Neuronal stem cell (in vitro differentiated cells): ENCODE data around the gene TMEM132D.
A peak's percentile ranks its signal among the peaks of the same experiment; 100 is the strongest.

Experiments used
- DNase-seq: peaks from one replicate; pipeline ENCODE4 v3.0.0-alpha.2; 2013; ENCODE audit warnings: low spot score
- H2AFZ ChIP-seq: one replicate; pipeline ENCODE4 v1.6.1; 2013; ENCODE audit warnings: mild to moderate bottlenecking, low read length, inconsistent platforms
- H2AK5ac ChIP-seq: 2 replicates; pipeline ENCODE4 v1.6.1; 2013; ENCODE audit warnings: low read depth, mild to moderate bottlenecking, inconsistent platforms, low read length, moderate library complexity, mixed read lengths
- H2BK120ac ChIP-seq: 2 replicates; pipeline ENCODE4 v1.6.1; 2013; ENCODE audit warnings: low read depth, mild to moderate bottlenecking, inconsistent platforms, low read length, moderate library complexity, mixed read lengths
- H2BK12ac ChIP-seq: one replicate; pipeline ENCODE4 v1.6.1; 2013; ENCODE audit warnings: low read length, inconsistent platforms
- H2BK15ac ChIP-seq: 2 replicates; pipeline ENCODE4 v1.6.1; 2013; ENCODE audit warnings: mild to moderate bottlenecking, low read length, inconsistent platforms, mixed read lengths
- H2BK5ac ChIP-seq: one replicate; pipeline ENCODE4 v1.6.1; 2013; ENCODE audit warnings: inconsistent platforms, mild to moderate bottlenecking, low read length, moderate library complexity
- H3K14ac ChIP-seq: one replicate; pipeline ENCODE4 v1.6.1; 2013; ENCODE audit warnings: low read length, inconsistent platforms
- H3K18ac ChIP-seq: 2 replicates; pipeline ENCODE4 v1.6.1; 2013; ENCODE audit warnings: low read length, inconsistent platforms
- H3K23ac ChIP-seq: 2 replicates; pipeline ENCODE4 v1.6.1; 2013; ENCODE audit warnings: low read depth, mild to moderate bottlenecking, mixed read lengths, low read length, inconsistent platforms; ENCODE audit not compliant: poor library complexity
- H3K27ac ChIP-seq: replicated peaks from 3 replicates; pipeline ENCODE4 v1.5.1; 2013; ENCODE audit warnings: low read length, inconsistent platforms
- H3K27me3 ChIP-seq, 3 experiments: 2 replicates each; pipeline ENCODE4 v1.6.1; 2013; ENCODE audit warnings: low read length in 3 of 3, mild to moderate bottlenecking in 2 of 3, inconsistent platforms in 1 of 3, low read depth in 1 of 3, mixed read lengths in 1 of 3, moderate library complexity in 1 of 3; ENCODE audit not compliant: control insufficient read depth in 3 of 3, insufficient read depth in 3 of 3
- H3K36me3 ChIP-seq, 2 donors: replicated peaks in 1 of 2; 2 replicates each; pipeline ENCODE4 v1.6.1; 2013; ENCODE audit warnings: low read length in 2 of 2; ENCODE audit not compliant: control insufficient read depth in 2 of 2, insufficient read depth in 2 of 2
- H3K4ac ChIP-seq: 2 replicates; pipeline ENCODE4 v1.6.1; 2013; ENCODE audit warnings: inconsistent platforms, mild to moderate bottlenecking, low read length, moderate library complexity
- H3K4me1 ChIP-seq, 2 donors: 1 replicate in 1 of 2; 2 replicates in 1 of 2; pipeline ENCODE4 v1.6.1; 2013; ENCODE audit warnings: low read length in 2 of 2, low read depth in 1 of 2; ENCODE audit not compliant: control insufficient read depth in 2 of 2, insufficient read depth in 1 of 2
- H3K4me2 ChIP-seq: one replicate; pipeline ENCODE4 v1.6.1; 2013; ENCODE audit warnings: mild to moderate bottlenecking, low read length, inconsistent platforms; ENCODE audit not compliant: insufficient read depth, poor library complexity, severe bottlenecking
- H3K4me3 ChIP-seq, 2 donors: 2 replicates each; pipeline ENCODE4 v1.5.1; 2013; ENCODE audit warnings: low read length in 2 of 2, mild to moderate bottlenecking in 2 of 2, inconsistent platforms in 1 of 2, moderate library complexity in 1 of 2
- H3K79me1 ChIP-seq: one replicate; pipeline ENCODE4 v1.6.1; 2013; ENCODE audit warnings: low read depth, mild to moderate bottlenecking, inconsistent platforms, low read length, moderate library complexity
- H3K9ac ChIP-seq: one replicate; pipeline ENCODE4 v1.6.1; 2013; ENCODE audit warnings: mild to moderate bottlenecking, low read depth, low read length, inconsistent platforms; ENCODE audit not compliant: poor library complexity
- H3K9me3 ChIP-seq, 2 donors: replicated peaks in 1 of 2; 2 replicates each; pipeline versions ENCODE3 to v1.6.1; 2013; ENCODE audit warnings: low read length in 2 of 2, mild to moderate bottlenecking in 2 of 2, inconsistent platforms in 1 of 2, low read depth in 1 of 2, mixed read lengths in 1 of 2, moderate library complexity in 1 of 2; ENCODE audit not compliant: control insufficient read depth in 2 of 2, insufficient read depth in 1 of 2
- H4K8ac ChIP-seq: one replicate; pipeline ENCODE4 v1.6.1; 2013; ENCODE audit warnings: low read depth, mild to moderate bottlenecking, inconsistent platforms, low read length, moderate library complexity
- H4K91ac ChIP-seq: one replicate; pipeline ENCODE4 v1.6.1; 2013; ENCODE audit warnings: low read length, low read depth, mild to moderate bottlenecking, inconsistent platforms; ENCODE audit not compliant: poor library complexity
- WGBS, 2 donors: extraction: QIAGEN DNeasy Blood & Tissue Kit; methylation state at CpG; one replicate each; pipeline ENCODE4 v1.1.7; 2013; ENCODE audit warnings: missing lambda C conversion rate in 2 of 2, mixed read lengths in 1 of 2; ENCODE audit not compliant: insufficient read length in 2 of 2, insufficient replicate concordance in 1 of 2; ENCODE audit errors: extremely low coverage in 2 of 2; 5-methylcytosine and 5-hydroxymethylcytosine counted together

The TMEM132D gene

GRCh38 chr12:129660946-129661345 is 242.9 kb downstream of the TMEM132D start:
- H3K4me2 ChIP-seq = no peak overlapping the region
- no peaks in the 10 kb centered on the region for H3K27me3 ChIP-seq
- H2AFZ ChIP-seq = no peak overlapping the region
- H2BK15ac ChIP-seq = no peak overlapping the region
- H3K9me3 ChIP-seq = no peaks in the 10 kb centered on the region
- no peak overlapping the region for H3K4ac ChIP-seq
- H3K27ac ChIP-seq = no peak overlapping the region
- no peaks in the 10 kb centered on the region for H3K79me1 ChIP-seq
- no peak overlapping the region for H3K18ac ChIP-seq
- no peak overlapping the region for H3K9ac ChIP-seq
- no peak overlapping the region for H3K4me3 ChIP-seq
- no CpG with 5 or more reads among the region's 7 CpGs for WGBS, 2 donors
- H2AK5ac ChIP-seq = no peak overlapping the region
- no peak for DNase-seq
- no peak overlapping the region for H3K14ac ChIP-seq
- H3K36me3 ChIP-seq = no peaks in the 10 kb centered on the region
- no peak overlapping the region for H2BK5ac ChIP-seq
- no peak overlapping the region for H4K91ac ChIP-seq
- no peak overlapping the region for H4K8ac ChIP-seq
- no peak overlapping the region for H2BK120ac ChIP-seq
- H2BK12ac ChIP-seq = no peak overlapping the region
- peaks cover 7 to 10% of the 10 kb centered on the region in 2 donors for H3K4me1 ChIP-seq
- no peak overlapping the region for H3K23ac ChIP-seq

GRCh38 chr12:129659961-129660622 is 243.7 kb downstream of the TMEM132D start:
- Histone ChIP-seq H3K27ac (no peak overlapping the region), H3K27me3 (no peaks in the 10 kb centered on the region), H3K4me1 (peaks cover 7 to 8% of the 10 kb centered on the region in 2 donors), H4K8ac (no peak overlapping the region), H2AFZ (no peak overlapping the region), H3K14ac (no peak overlapping the region), H2BK5ac (no peak overlapping the region), H2BK120ac (no peak overlapping the region), H3K18ac (no peak overlapping the region), H3K4ac (no peak overlapping the region), H2BK15ac (no peak overlapping the region), H3K36me3 (no peaks in the 10 kb centered on the region), H3K9me3 (no peaks in the 10 kb centered on the region), H3K79me1 (no peaks in the 10 kb centered on the region), H3K4me2 (no peak overlapping the region), H3K23ac (no peak overlapping the region), H2BK12ac (no peak overlapping the region), H2AK5ac (no peak overlapping the region), H4K91ac (no peak overlapping the region), H3K9ac (no peak overlapping the region), H3K4me3 (no peak overlapping the region)
- no peak for DNase-seq
- no CpG with 5 or more reads among the region's 9 CpGs for WGBS, 2 donors

- H2BK15ac ChIP-seq = no peak overlapping the region
- H3K36me3 ChIP-seq = no peaks in the 10 kb centered on the region
- no peak overlapping the region for H2BK5ac ChIP-seq
- no peak overlapping the region for H3K9ac ChIP-seq
- peak overlapping the region; percentile 65 for H2AFZ ChIP-seq
- peaks cover 3 to 4% of the 10 kb centered on the region in 2 donors for H3K9me3 ChIP-seq
- no peak overlapping the region for H3K18ac ChIP-seq
- no peak overlapping the region for H4K8ac ChIP-seq
- no peak overlapping the region for H2AK5ac ChIP-seq
- H3K27ac ChIP-seq = no peak overlapping the region
- H3K4me2 ChIP-seq = no peak overlapping the region
- H3K14ac ChIP-seq = no peak overlapping the region
- H3K4me1 ChIP-seq = peaks cover 7% of the 10 kb centered on the region in 2 donors
- H3K79me1 ChIP-seq = no peaks in the 10 kb centered on the region
- WGBS, 2 donors = no CpG with 5 or more reads among the region's 4 CpGs
- no peak overlapping the region for H2BK12ac ChIP-seq
- H3K4ac ChIP-seq = no peak overlapping the region
- H4K91ac ChIP-seq = no peak overlapping the region
- DNase-seq = no peak
- H3K23ac ChIP-seq = no peak overlapping the region
- no peak overlapping the region for H3K4me3 ChIP-seq
- no peaks in the 10 kb centered on the region for H3K27me3 ChIP-seq
- H2BK120ac ChIP-seq = no peak overlapping the region
Measured at GRCh38 chr12:129657179-129657578, 246.6 kb downstream of the TMEM132D start.

- peaks cover 4% of the 10 kb centered on the region in 2 donors for H3K9me3 ChIP-seq
- H3K4ac ChIP-seq = no peak overlapping the region
- H2BK5ac ChIP-seq = no peak overlapping the region
- no peak overlapping the region for H3K4me2 ChIP-seq
- H2AK5ac ChIP-seq = no peak overlapping the region
- no peak overlapping the region for H2BK12ac ChIP-seq
- no peak overlapping the region for H4K8ac ChIP-seq
- H3K27ac ChIP-seq = no peak overlapping the region
- no peak overlapping the region for H3K4me3 ChIP-seq
- H3K18ac ChIP-seq = no peak overlapping the region
- H4K91ac ChIP-seq = no peak overlapping the region
- no peak overlapping the region for H2AFZ ChIP-seq
- DNase-seq = no peak
- no peak overlapping the region for H2BK15ac ChIP-seq
- H3K36me3 ChIP-seq = no peaks in the 10 kb centered on the region
- no peak overlapping the region for H3K9ac ChIP-seq
- H3K14ac ChIP-seq = no peak overlapping the region
- H3K23ac ChIP-seq = no peak overlapping the region
- H2BK120ac ChIP-seq = no peak overlapping the region
- peaks cover 0 to under 1% of the 10 kb centered on the region in 2 donors for H3K4me1 ChIP-seq
- H3K79me1 ChIP-seq = no peaks in the 10 kb centered on the region
- no peaks in the 10 kb centered on the region for H3K27me3 ChIP-seq
- WGBS, 2 donors = no CpG with 5 or more reads among the region's 6 CpGs
Measured at GRCh38 chr12:129651951-129652350, 251.9 kb downstream of the TMEM132D start.
